Measurements from ENCODE around the gene HRH4.

HRH4 gene

DNA sequence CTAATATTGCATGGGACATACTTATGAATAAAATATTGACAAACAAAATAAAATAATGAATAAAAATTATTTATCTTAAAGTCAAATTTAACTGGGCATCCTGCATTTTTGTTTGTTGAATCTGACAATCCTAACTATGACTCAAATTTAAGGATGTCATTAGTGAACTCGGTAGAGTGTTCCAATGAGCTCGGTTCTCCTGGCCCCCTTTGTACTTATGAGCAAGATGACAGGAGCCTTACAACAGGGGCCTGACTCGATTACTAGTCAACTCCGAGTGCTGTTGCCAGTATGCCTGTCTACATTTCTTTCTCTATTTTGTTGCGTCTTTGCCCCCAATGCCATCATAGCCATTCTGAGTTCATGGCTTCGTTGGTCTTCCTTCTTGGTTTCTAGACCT is 40.3 kb downstream of the HRH4 start:
- no peak overlapping the region for H3K4me3 ChIP-seq (ENCODE audit: insufficient read depth, low read depth, low read length)
- 94 to 97% methylated on average over 6 of the region's 6 CpGs for WGBS, 2 experiments
- no peak overlapping the region for H3K27ac ChIP-seq (ENCODE audit: insufficient read depth, low read depth, low read length, poor library complexity, severe bottlenecking)
- no peaks in the 10 kb centered on the region for H3K27me3 ChIP-seq (ENCODE audit: control insufficient read depth, insufficient read depth, low read length, poor library complexity, severe bottlenecking)
- H3K4me1 ChIP-seq (ENCODE audit: control insufficient read depth, insufficient read depth, low read length) = no peaks in the 10 kb centered on the region
- H3K9me3 ChIP-seq (ENCODE audit: control insufficient read depth, low read length) = no peaks in the 10 kb centered on the region
- H3K36me3 ChIP-seq (ENCODE audit: control insufficient read depth, insufficient read depth, low read length) = no peaks in the 10 kb centered on the region

DNA sequence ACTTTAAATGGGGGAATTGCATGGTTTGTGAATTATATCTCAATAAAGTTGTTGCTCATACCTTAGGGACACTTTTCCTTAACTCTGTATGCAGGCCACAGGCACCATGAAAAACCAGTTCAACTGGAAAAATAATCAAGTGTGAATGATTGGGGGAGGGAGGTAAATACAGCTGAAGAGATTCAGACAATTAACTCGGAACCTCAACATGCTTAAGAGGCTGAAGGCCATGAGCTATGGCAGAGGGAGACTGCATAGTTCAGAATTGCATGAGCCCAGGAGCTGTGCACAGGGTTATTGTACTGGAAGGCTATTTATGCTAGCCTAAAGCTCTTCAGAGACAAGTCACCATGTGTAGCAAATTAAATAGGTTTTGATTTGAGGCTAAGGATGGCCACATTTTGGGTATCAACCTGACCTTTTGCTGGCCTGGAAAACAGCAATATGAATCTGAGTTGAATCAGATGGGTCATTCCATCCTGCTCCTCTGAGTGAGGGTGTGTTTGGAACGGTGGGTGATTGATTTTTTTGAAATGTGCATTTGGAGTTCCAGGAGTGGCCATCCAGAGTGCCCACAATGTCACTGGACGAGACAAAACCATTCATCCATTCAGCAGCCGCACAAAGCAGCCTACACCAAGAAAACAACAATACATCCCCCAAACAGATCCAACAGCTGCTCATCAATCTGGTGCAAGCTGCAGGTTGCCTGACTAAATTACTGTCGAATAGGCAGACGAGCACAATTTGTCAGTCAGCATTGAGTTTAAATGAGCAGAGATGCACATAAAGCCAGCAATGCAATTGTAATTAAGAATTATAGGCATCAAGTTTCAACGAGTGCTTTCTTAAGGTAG is 42.5 kb downstream of the HRH4 start:
- no peaks in the 10 kb centered on the region for H3K36me3 ChIP-seq (ENCODE audit: control insufficient read depth, insufficient read depth, low read length)
- H3K9me3 ChIP-seq (ENCODE audit: control insufficient read depth, low read length) = no peaks in the 10 kb centered on the region
- WGBS, 2 experiments = 79 to 85% methylated on average over 7 of the region's 7 CpGs
- no peaks in the 10 kb centered on the region for H3K27me3 ChIP-seq (ENCODE audit: control insufficient read depth, insufficient read depth, low read length, poor library complexity, severe bottlenecking)
- no peak overlapping the region for H3K27ac ChIP-seq (ENCODE audit: insufficient read depth, low read depth, low read length, poor library complexity, severe bottlenecking)
- H3K4me3 ChIP-seq (ENCODE audit: insufficient read depth, low read depth, low read length) = no peak overlapping the region
- no peaks in the 10 kb centered on the region for H3K4me1 ChIP-seq (ENCODE audit: control insufficient read depth, insufficient read depth, low read length)

DNA sequence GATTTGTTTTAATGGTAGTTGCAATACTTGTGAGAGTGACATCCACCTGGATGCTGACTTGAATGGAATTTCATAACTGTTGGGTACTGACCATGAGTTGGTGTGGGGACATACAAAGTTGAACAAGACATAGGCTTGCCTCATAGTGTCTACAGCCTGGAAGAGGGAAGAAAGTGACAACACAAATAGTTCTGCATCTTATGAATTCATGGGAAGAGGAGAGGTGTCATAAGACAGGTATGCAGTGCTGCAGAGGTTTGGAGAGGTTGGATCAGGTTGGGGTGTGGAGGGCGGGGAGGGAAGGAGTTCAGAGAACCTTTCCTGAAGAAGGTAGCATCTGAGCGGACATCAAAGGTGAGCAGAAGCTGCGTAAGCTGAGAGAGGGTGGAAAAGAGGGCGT is 44.0 kb downstream of the HRH4 start:
- Histone ChIP-seq H3K9me3 (ENCODE audit: control insufficient read depth, low read length) (no peaks in the 10 kb centered on the region), H3K4me1 (ENCODE audit: control insufficient read depth, insufficient read depth, low read length) (no peaks in the 10 kb centered on the region), H3K4me3 (ENCODE audit: insufficient read depth, low read depth, low read length) (no peak overlapping the region), H3K27me3 (ENCODE audit: control insufficient read depth, insufficient read depth, low read length, poor library complexity, severe bottlenecking) (no peaks in the 10 kb centered on the region), H3K27ac (ENCODE audit: insufficient read depth, low read depth, low read length, poor library complexity, severe bottlenecking) (no peak overlapping the region), H3K36me3 (ENCODE audit: control insufficient read depth, insufficient read depth, low read length) (no peaks in the 10 kb centered on the region)
- 92 to 94% methylated on average over 4 of the region's 4 CpGs for WGBS, 2 experiments

DNA sequence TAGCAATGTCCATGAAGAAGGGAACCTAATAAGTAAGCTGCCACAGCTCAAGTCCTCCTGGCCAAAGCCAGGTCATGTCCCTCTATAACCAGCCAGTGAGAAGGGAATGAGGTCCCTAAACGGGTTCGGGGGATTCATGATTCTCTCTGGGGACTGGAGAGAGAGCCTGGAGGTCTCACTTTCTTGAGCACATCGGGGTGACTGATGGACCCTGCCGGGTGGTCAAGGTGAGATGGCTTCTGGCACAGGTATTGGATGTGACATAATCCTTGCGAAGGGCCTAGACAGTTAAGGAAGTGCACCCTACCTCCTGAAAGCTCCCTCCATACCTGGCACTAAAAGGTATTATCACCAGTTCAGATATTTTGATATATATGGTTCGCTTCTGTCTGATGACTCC is 45.7 kb downstream of the HRH4 start:
- no peaks in the 10 kb centered on the region for H3K27me3 ChIP-seq (ENCODE audit: control insufficient read depth, insufficient read depth, low read length, poor library complexity, severe bottlenecking)
- no peaks in the 10 kb centered on the region for H3K4me1 ChIP-seq (ENCODE audit: control insufficient read depth, insufficient read depth, low read length)
- H3K27ac ChIP-seq (ENCODE audit: insufficient read depth, low read depth, low read length, poor library complexity, severe bottlenecking) = no peak overlapping the region
- 95 to 97% methylated on average over 6 of the region's 6 CpGs for WGBS, 2 experiments
- H3K9me3 ChIP-seq (ENCODE audit: control insufficient read depth, low read length) = no peaks in the 10 kb centered on the region
- H3K4me3 ChIP-seq (ENCODE audit: insufficient read depth, low read depth, low read length) = no peak overlapping the region
- no peaks in the 10 kb centered on the region for H3K36me3 ChIP-seq (ENCODE audit: control insufficient read depth, insufficient read depth, low read length)

DNA sequence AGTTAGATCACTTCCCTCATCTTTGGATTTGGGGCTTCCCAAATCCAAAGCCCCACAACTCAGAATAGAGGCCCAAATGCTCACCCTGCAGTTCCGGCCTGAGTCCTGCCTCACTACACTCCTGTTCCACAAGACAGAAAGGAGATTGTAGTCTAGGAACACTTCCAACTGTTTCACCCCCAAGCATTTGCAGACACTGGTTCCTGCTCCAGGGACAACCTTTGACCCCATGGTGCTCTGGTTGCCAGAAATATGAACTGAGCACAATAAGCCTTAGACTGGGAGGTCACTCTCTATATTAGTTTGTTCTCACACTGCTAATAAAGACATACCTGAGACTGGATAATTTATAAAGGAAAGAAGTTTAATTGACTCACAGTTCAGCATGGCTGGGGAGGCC is 49.0 kb downstream of the HRH4 start:
- WGBS, 2 experiments = 86 to 94% methylated on average over 1 of the region's 1 CpG

DNA sequence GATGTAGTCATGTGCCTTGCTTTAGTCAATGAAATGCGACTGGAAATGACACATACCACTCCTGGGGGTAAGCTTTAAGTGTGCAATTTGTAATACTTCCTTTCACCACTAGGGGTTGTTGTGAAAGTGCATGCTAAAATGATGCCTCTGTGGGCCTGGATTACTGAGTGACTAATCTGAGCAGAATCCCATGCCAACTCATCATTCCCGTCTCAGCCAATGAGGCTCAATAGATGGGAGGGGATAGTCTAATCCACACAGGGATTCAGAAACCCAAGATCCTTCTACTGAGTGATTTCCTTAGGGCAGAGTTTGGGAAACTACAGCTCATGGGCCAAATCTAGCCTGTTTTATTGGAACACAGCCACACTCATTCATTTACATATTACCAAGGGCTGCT is 54.0 kb downstream of the HRH4 start:
- Histone ChIP-seq H3K27me3 (ENCODE audit: control insufficient read depth, insufficient read depth, low read length, poor library complexity, severe bottlenecking) (no peaks in the 10 kb centered on the region), H3K4me1 (ENCODE audit: control insufficient read depth, insufficient read depth, low read length) (no peaks in the 10 kb centered on the region), H3K36me3 (ENCODE audit: control insufficient read depth, insufficient read depth, low read length) (no peaks in the 10 kb centered on the region), H3K4me3 (ENCODE audit: insufficient read depth, low read depth, low read length) (no peak overlapping the region), H3K27ac (ENCODE audit: insufficient read depth, low read depth, low read length, poor library complexity, severe bottlenecking) (no peak overlapping the region), H3K9me3 (ENCODE audit: control insufficient read depth, low read length) (no peaks in the 10 kb centered on the region)
- WGBS, 2 experiments = 76 to 87% methylated on average over 2 of the region's 2 CpGs

More for the DNA sequence above, 49.0 kb downstream of the HRH4 start:
- Histone ChIP-seq H3K4me1 (ENCODE audit: control insufficient read depth, insufficient read depth, low read length) (no peaks in the 10 kb centered on the region), H3K36me3 (ENCODE audit: control insufficient read depth, insufficient read depth, low read length) (no peaks in the 10 kb centered on the region), H3K27me3 (ENCODE audit: control insufficient read depth, insufficient read depth, low read length, poor library complexity, severe bottlenecking) (no peaks in the 10 kb centered on the region), H3K4me3 (ENCODE audit: insufficient read depth, low read depth, low read length) (no peak overlapping the region), H3K9me3 (ENCODE audit: control insufficient read depth, low read length) (no peaks in the 10 kb centered on the region), H3K27ac (ENCODE audit: insufficient read depth, low read depth, low read length, poor library complexity, severe bottlenecking) (no peak overlapping the region)

DNA sequence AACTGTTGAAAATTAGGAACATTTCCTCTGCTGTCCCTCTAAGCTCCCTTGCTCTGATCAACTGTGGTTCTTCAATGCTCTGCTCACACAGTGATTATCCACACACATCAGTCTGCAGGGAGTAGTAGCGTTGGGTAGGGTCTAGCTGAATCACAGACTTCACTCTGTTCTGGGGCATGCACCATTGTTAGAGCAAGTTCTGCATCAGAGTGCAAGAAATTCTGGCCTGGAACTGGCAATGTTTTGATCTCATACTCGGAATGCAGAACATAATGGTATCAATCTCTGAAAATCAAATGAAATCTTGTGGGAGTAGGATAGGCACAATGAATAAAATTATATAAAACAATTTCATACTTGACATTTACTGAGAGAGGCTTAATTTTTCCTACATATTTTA is 55.3 kb downstream of the HRH4 start:
- no peaks in the 10 kb centered on the region for H3K9me3 ChIP-seq (ENCODE audit: control insufficient read depth, low read length)

DNA sequence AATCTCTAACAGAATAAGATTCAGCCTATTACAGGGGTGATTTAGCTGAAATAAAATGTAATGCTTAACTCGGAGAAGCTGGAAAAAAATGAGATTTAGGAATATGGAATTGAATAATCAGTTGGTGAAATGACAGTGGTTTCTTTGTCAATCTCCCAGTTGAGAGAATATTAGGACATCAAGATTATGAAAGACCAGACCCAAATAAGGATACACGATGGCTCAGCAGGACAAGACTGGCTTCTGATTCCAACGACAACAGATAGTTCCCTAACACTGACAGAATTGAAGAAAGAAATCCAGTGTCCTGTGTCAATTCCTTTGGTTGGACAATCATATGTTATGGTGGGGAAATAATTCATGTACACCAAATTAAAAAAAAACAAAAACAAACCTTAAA is 55.8 kb downstream of the HRH4 start:
- Histone ChIP-seq H3K4me3 (ENCODE audit: insufficient read depth, low read depth, low read length) (no peak overlapping the region), H3K4me1 (ENCODE audit: control insufficient read depth, insufficient read depth, low read length) (peaks cover 10% of the 10 kb centered on the region), H3K36me3 (ENCODE audit: control insufficient read depth, insufficient read depth, low read length) (no peaks in the 10 kb centered on the region), H3K27ac (ENCODE audit: insufficient read depth, low read depth, low read length, poor library complexity, severe bottlenecking) (no peak overlapping the region), H3K27me3 (ENCODE audit: control insufficient read depth, insufficient read depth, low read length, poor library complexity, severe bottlenecking) (no peaks in the 10 kb centered on the region), H3K9me3 (ENCODE audit: control insufficient read depth, low read length) (no peaks in the 10 kb centered on the region)
- WGBS, 2 experiments = 90% methylated on average over 3 of the region's 3 CpGs

More for the DNA sequence above, 55.3 kb downstream of the HRH4 start:
- peaks cover 5% of the 10 kb centered on the region for H3K4me1 ChIP-seq (ENCODE audit: control insufficient read depth, insufficient read depth, low read length)
- no peak overlapping the region for H3K4me3 ChIP-seq (ENCODE audit: insufficient read depth, low read depth, low read length)
- no peaks in the 10 kb centered on the region for H3K27me3 ChIP-seq (ENCODE audit: control insufficient read depth, insufficient read depth, low read length, poor library complexity, severe bottlenecking)
- WGBS, 2 experiments = 85 to 99% methylated on average over 2 of the region's 2 CpGs
- no peaks in the 10 kb centered on the region for H3K36me3 ChIP-seq (ENCODE audit: control insufficient read depth, insufficient read depth, low read length)
- H3K27ac ChIP-seq (ENCODE audit: insufficient read depth, low read depth, low read length, poor library complexity, severe bottlenecking) = no peak overlapping the region

DNA sequence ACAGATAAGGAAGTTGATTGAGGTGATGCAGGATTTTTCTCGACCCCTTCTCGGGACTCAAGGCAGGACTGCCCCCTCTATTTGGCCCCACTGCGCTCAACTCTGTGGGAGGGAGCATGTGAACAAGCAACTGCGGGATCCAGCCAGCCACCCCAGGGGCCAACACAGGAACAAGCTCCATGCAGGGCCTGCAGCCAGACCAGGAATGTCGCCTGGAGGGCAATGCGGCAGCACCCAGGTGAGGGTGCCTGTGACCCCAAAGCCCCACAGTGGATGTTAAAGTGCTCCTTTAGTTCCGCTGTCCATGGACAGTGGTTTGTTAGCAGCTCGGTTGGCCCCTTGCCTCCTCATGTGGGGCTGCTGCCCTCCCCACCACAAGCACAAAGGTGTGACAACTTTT is 57.1 kb downstream of the HRH4 start:
- Histone ChIP-seq H3K4me3 (ENCODE audit: insufficient read depth, low read depth, low read length) (no peak overlapping the region), H3K9me3 (ENCODE audit: control insufficient read depth, low read length) (no peaks in the 10 kb centered on the region), H3K27ac (ENCODE audit: insufficient read depth, low read depth, low read length, poor library complexity, severe bottlenecking) (no peak overlapping the region), H3K27me3 (ENCODE audit: control insufficient read depth, insufficient read depth, low read length, poor library complexity, severe bottlenecking) (no peaks in the 10 kb centered on the region), H3K36me3 (ENCODE audit: control insufficient read depth, insufficient read depth, low read length) (no peaks in the 10 kb centered on the region), H3K4me1 (ENCODE audit: control insufficient read depth, insufficient read depth, low read length) (peaks cover 11% of the 10 kb centered on the region)
- WGBS, 2 experiments = 94 to 95% methylated on average over 8 of the region's 8 CpGs

DNA sequence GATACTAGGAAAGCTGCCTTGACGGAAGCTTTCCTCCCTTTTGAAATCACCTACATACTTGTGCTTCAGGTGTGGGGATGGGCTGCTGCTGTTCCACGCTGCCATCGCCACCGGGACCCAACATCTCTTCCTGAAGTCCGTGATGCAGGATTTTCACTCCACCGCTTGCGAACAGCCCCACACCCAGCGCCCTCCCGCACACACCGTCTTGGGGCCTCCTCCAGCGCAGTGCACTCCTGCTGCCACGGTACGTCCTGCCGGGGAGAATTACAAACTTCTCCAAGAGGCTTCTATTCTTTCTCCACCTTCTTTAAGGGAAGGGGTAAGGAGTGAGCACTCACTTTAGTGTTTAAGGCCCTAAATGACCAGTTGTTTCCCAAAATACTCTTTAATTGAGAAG is 58.2 kb downstream of the HRH4 start:
- Histone ChIP-seq H3K27ac (ENCODE audit: insufficient read depth, low read depth, low read length, poor library complexity, severe bottlenecking) (no peak overlapping the region), H3K4me3 (ENCODE audit: insufficient read depth, low read depth, low read length) (no peak overlapping the region), H3K36me3 (ENCODE audit: control insufficient read depth, insufficient read depth, low read length) (no peaks in the 10 kb centered on the region), H3K27me3 (ENCODE audit: control insufficient read depth, insufficient read depth, low read length, poor library complexity, severe bottlenecking) (no peaks in the 10 kb centered on the region), H3K9me3 (ENCODE audit: control insufficient read depth, low read length) (no peaks in the 10 kb centered on the region), H3K4me1 (ENCODE audit: control insufficient read depth, insufficient read depth, low read length) (peaks cover 11% of the 10 kb centered on the region)
- WGBS, 2 experiments = 96% methylated on average over 14 of the region's 14 CpGs
